Activated CD4-positive, alpha-beta memory T cell treated with anti-CD3 and anti-CD28 coated beads, Interleukin-2, amount 10 ng/mL, durations not matched to agents 7 days and 5 days (primary cell): ENCODE results near the gene XPNPEP2. TPM values are rescaled to one million over a fixed set of nuclear protein-coding genes. Genes with fewer than 3 reads are reported as not detected.

Source experiments
- CTCF ChIA-PET: fragments of 350-600 bp; sonication (Branson Sonifier 250); formaldehyde crosslinking; loops from one replicate; lab custom pipeline; 2021; ENCODE audit warnings: antibody characterized with exemption, inconsistent platforms; lab: Charles Lee
- POLR2A ChIA-PET: fragments of 350-600 bp; sonication (Branson Sonifier 250); formaldehyde crosslinking; loops from one replicate; lab custom pipeline; 2021; ENCODE audit warnings: antibody characterized with exemption; lab: Charles Lee
- DNase-seq: peaks from one replicate; pipeline ENCODE4 v3.0.0-alpha.2; 2020
- H3K27ac Mint-ChIP-seq: one replicate; pipeline ENCODE4 v1.8.0; 2021; ENCODE audit warnings: mild to moderate bottlenecking, mixed read lengths
- H3K27me3 Mint-ChIP-seq: one replicate; pipeline ENCODE4 v1.8.0; 2021; ENCODE audit warnings: mixed read lengths
- H3K36me3 Mint-ChIP-seq: one replicate; pipeline ENCODE4 v1.8.0; 2021; ENCODE audit warnings: low read depth, mixed read lengths
- H3K4me1 Mint-ChIP-seq: one replicate; pipeline ENCODE4 v1.8.0; 2021; ENCODE audit warnings: mixed read lengths
- H3K4me3 Mint-ChIP-seq: one replicate; pipeline ENCODE4 v1.8.0; 2021; ENCODE audit warnings: mild to moderate bottlenecking, mixed read lengths
- H3K9me3 Mint-ChIP-seq: one replicate; pipeline ENCODE4 v1.8.0; 2021; ENCODE audit warnings: mixed read lengths
- total RNA-seq, 2 experiments: library from RNA; stranded (reverse); gene quantifications; one replicate each; pipeline ENCODE4 v1.2.3, GENCODE V29; 2021

The XPNPEP2 gene
- 1 to 10 TPM; 1.7 to 2.1 TPM for total RNA-seq

GRCh38 chrX:129738466-129739308 lies at the start of gene XPNPEP2:
Gene XPNPEP2, plus strand, starts transcription at chrX:129738979. Its CDS starts 235 bp downstream, at chrX:129739214.
- Mint-ChIP-seq H3K4me1 (peaks cover 52% of the 10 kb centered on the region), H3K9me3 (no peaks in the 10 kb centered on the region), H3K36me3 (no peaks in the 10 kb centered on the region), H3K27me3 (no peaks in the 10 kb centered on the region), H3K4me3 (no peak within 1 kb of the TSS), H3K27ac (peak within 1 kb of the TSS; percentile 54)
- ChIA-PET POLR2A (interaction anchor here (0.5 to 4.6 kb wide), 2 partner anchors 43 to 225 kb away, joined by 4 to 47 read pairs; partner anchors contain the start of gene SASH3), CTCF (interaction anchor here (0.7 to 3.3 kb wide), 4 partner anchors 8 to 51 kb away, joined by 3 to 14 read pairs (median 4); no protein-coding TSS in a partner anchor)
- no peak for DNase-seq

DNA sequence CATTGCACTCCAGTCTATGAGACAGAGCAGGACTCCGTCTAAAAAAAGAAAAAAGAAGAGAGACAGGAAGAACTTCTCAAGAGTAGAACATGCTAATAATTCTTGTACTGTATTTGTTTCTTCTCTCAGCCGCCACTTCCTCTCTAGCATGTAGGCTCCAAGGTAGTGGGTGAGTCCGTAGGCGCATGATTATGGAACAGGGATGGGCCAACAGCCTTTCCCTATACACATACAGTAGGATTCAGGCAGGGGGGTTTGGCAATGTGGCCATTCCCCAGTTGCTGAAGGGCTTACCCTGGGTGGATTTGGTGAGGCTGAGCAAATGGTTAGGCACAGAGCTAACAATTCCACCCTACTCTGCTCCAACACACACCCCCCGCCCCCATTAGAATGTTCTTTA lies 49.0 kb upstream of the XPNPEP2 start:
- no peaks in the 10 kb centered on the region for H3K27me3 Mint-ChIP-seq
- CTCF ChIA-PET, result no interaction called here
- POLR2A ChIA-PET, result no interaction called here
- H3K4me1 Mint-ChIP-seq, result no peaks in the 10 kb centered on the region
- H3K27ac Mint-ChIP-seq, result no peak overlapping the region
- no peak for DNase-seq
- no peaks in the 10 kb centered on the region for H3K9me3 Mint-ChIP-seq
- no peaks in the 10 kb centered on the region for H3K36me3 Mint-ChIP-seq
- no peak overlapping the region for H3K4me3 Mint-ChIP-seq

DNA sequence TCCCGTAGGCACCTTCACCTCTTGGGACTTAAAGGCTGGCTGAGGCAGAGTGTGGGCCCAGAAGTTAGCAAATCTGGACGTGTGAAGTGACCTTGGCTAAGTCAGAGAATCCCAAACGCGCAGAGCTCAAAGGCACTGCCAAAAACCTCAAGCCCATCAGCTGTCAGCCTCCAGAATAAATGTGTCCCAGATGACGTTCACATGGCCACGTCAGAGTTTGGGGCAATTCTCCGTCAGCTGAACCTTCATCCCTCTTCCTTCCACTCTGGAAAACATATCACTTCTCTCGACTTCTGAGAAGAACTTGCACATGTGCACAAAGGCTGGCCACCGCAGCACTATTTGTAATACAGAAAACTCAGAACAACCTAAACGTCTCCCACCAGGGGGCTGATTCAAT lies 48.3 kb upstream of the XPNPEP2 start:
- DNase-seq, result no peak
- no peaks in the 10 kb centered on the region for H3K27me3 Mint-ChIP-seq
- no peak overlapping the region for H3K27ac Mint-ChIP-seq
- H3K4me1 Mint-ChIP-seq, result no peaks in the 10 kb centered on the region
- no peaks in the 10 kb centered on the region for H3K36me3 Mint-ChIP-seq
- H3K4me3 Mint-ChIP-seq, result no peak overlapping the region
- CTCF ChIA-PET, result interaction anchor here (1.3 kb wide), 1 partner anchor 36 kb away, joined by 3 read pairs; no protein-coding TSS in a partner anchor
- POLR2A ChIA-PET, result no interaction called here
- H3K9me3 Mint-ChIP-seq, result no peaks in the 10 kb centered on the region

DNA sequence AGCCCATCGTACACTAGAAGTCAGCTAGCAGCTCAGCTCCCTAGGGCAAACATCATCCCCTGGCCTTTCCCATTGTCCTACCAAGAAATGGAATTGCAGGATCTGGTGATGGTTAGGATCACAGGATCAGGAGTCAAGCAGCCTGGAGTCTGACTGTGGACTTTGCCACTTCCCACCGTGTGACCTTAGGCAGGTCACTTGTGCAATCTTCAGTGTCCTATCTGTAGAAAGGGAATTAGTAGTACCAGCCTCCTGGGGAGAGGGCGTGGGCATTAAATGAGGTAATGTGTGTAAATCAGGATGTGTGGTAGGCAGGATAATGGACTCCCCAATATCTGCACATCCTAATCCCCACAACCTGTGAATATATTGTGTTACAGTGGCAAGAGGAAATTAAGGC lies 45.4 kb upstream of the XPNPEP2 start:
- no peak overlapping the region for H3K4me3 Mint-ChIP-seq
- H3K4me1 Mint-ChIP-seq, result no peaks in the 10 kb centered on the region
- POLR2A ChIA-PET, result no interaction called here
- no peaks in the 10 kb centered on the region for H3K27me3 Mint-ChIP-seq
- DNase-seq, result no peak
- H3K9me3 Mint-ChIP-seq, result no peaks in the 10 kb centered on the region
- CTCF ChIA-PET, result no interaction called here
- H3K27ac Mint-ChIP-seq, result no peak overlapping the region
- no peaks in the 10 kb centered on the region for H3K36me3 Mint-ChIP-seq

DNA sequence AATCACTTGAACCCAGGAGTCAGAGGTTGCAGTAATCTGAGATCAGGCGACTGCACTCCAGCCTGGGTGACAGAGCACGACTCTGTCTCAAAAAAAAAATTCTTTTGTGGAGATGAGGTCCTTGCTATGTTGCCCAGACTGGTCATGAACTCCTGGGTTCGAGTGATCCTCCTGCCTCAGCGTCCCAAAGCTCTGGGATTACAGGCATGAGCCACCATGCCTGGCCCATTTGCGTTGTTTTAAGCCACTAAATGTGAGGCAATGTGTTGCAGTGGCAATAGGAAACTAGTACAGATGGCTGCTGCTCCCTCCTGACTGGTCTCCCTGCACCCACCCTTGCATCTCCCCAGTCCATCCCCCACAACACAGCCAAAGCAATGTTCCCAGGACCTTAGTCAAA lies 44.0 kb upstream of the XPNPEP2 start:
- DNase-seq, result no peak
- Mint-ChIP-seq H3K4me3 (no peak overlapping the region), H3K27me3 (no peaks in the 10 kb centered on the region), H3K36me3 (no peaks in the 10 kb centered on the region), H3K27ac (no peak overlapping the region), H3K9me3 (no peaks in the 10 kb centered on the region), H3K4me1 (no peaks in the 10 kb centered on the region)
- ChIA-PET POLR2A (no interaction called here), CTCF (no interaction called here)

- no peaks in the 10 kb centered on the region for H3K4me1 Mint-ChIP-seq
- DNase-seq, result no peak
- ChIA-PET POLR2A (no interaction called here), CTCF (interaction anchor here (0.6 kb wide), 1 partner anchor 58 kb away, joined by 3 read pairs; no protein-coding TSS in a partner anchor)
- H3K27ac Mint-ChIP-seq, result no peak overlapping the region
- no peaks in the 10 kb centered on the region for H3K9me3 Mint-ChIP-seq
- H3K36me3 Mint-ChIP-seq, result no peaks in the 10 kb centered on the region
- no peaks in the 10 kb centered on the region for H3K27me3 Mint-ChIP-seq
- H3K4me3 Mint-ChIP-seq, result no peak overlapping the region
Observed at GRCh38 chrX:129695535-129695934, 43.2 kb upstream of the XPNPEP2 start.

DNA sequence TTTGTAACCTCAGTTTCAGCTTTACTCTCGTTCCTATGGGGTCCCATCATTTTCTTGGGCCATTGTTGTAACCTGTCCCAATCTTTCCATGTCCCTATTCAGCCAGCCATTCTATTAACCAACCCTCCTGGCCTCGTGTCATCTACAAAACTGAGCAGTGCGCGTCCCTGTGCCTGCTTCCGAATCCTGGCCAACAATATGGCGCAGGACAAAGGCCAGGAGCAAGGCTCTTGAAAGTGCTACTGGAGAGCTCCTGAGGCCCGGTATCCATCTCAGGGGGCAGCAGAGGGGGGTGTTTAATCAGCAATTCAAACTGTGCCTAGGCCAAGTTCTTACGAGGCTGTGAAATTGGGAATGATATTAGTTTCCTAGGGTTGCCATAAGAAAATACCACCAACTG lies 42.8 kb upstream of the XPNPEP2 start:
- ChIA-PET CTCF (no interaction called here), POLR2A (no interaction called here)
- no peak overlapping the region for H3K4me3 Mint-ChIP-seq

DNA sequence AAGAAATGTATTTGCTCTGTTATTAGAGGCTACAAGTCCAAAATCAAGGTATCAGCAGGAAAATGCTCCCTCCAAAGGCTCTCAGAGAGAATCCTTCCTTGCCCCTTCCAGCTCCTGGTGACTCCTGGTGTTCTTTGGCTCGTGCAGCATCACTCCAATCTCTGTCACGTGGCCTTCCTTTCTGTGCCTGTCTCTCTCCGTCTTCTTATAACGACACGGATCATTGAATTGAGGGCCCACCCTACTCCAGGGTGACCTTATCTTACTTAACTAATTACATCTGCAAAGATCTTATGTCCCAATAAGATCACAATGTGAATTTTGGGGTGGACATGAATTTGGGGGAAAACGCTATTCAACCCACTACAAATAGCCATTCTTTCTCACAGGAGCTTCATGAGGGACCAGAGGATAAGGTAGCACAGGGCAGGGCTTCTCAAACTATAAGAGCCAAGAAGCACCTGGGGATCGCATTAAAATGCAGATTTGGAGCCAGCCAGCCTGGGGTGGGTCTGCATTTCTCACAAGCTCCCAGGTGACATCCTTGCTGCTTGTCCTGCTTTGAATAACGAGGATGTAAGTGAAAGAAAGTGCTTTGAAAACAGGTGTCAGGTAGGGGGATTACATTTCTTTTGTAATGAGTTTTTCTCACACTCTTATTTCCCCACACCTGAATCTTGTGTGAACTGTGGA lies 42.2 kb upstream of the XPNPEP2 start:
- Mint-ChIP-seq H3K4me1 (no peaks in the 10 kb centered on the region), H3K27me3 (no peaks in the 10 kb centered on the region), H3K4me3 (no peak overlapping the region), H3K36me3 (no peaks in the 10 kb centered on the region), H3K27ac (no peak overlapping the region), H3K9me3 (no peaks in the 10 kb centered on the region)
- no peak for DNase-seq
- CTCF ChIA-PET, result no interaction called here
- POLR2A ChIA-PET, result no interaction called here

More for the DNA sequence above, 42.8 kb upstream of the XPNPEP2 start:
- Mint-ChIP-seq H3K36me3 (no peaks in the 10 kb centered on the region), H3K4me1 (no peaks in the 10 kb centered on the region), H3K27me3 (no peaks in the 10 kb centered on the region), H3K27ac (no peak overlapping the region), H3K9me3 (no peaks in the 10 kb centered on the region)
- DNase-seq, result no peak

- DNase-seq, result no peak
- Mint-ChIP-seq H3K36me3 (no peaks in the 10 kb centered on the region), H3K27ac (no peak overlapping the region), H3K4me3 (no peak overlapping the region), H3K9me3 (no peaks in the 10 kb centered on the region), H3K27me3 (no peaks in the 10 kb centered on the region), H3K4me1 (no peaks in the 10 kb centered on the region)
- CTCF ChIA-PET, result no interaction called here
- POLR2A ChIA-PET, result no interaction called here
Observed at GRCh38 chrX:129697204-129697829, 41.5 kb upstream of the XPNPEP2 start.

DNA sequence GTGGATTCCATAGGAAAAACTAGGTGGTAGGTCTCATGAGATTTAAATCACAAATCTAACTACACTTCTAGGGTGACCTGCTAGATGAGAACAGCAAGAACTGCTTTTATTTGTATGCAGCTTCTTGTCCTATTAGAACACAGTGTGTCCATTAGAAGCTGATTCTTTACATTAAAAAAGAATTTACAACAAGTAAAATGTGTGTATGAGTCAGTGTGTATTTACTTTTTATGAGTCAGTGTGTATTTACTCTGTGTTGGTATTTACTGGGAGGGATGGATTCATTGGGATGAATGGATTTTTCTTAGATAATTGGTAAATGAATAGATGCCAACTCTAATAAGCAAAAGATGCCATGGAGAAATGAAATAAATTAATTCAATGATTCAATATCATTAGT lies 40.6 kb upstream of the XPNPEP2 start:
- Mint-ChIP-seq H3K36me3 (no peaks in the 10 kb centered on the region), H3K4me1 (no peaks in the 10 kb centered on the region), H3K9me3 (no peaks in the 10 kb centered on the region), H3K27ac (no peak overlapping the region), H3K27me3 (no peaks in the 10 kb centered on the region), H3K4me3 (no peak overlapping the region)
- ChIA-PET CTCF (no interaction called here), POLR2A (no interaction called here)
- DNase-seq, result no peak

DNA sequence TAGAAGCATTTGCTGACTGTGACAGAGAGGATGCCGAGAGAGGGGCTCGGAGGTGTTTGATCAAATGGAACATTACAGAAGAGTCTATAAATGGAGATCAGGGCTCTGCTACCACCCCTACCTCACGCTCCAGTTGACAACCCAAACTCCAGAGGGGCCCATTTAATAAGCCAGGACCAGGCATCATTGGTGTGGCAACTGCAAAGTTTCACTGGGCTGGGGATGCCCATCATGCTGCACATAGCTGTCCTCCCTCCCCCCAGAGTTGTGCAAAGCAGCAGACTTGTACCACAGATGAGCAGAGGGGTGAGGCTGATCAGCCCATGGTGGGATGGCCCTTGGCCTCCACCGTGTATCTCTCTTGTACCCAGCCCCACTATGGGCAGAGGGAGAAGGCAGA lies 38.2 kb upstream of the XPNPEP2 start:
- Mint-ChIP-seq H3K36me3 (no peaks in the 10 kb centered on the region), H3K4me3 (no peak overlapping the region), H3K4me1 (no peaks in the 10 kb centered on the region), H3K27ac (no peak overlapping the region), H3K27me3 (no peaks in the 10 kb centered on the region), H3K9me3 (no peaks in the 10 kb centered on the region)
- CTCF ChIA-PET, result no interaction called here
- DNase-seq, result no peak
- POLR2A ChIA-PET, result no interaction called here

DNA sequence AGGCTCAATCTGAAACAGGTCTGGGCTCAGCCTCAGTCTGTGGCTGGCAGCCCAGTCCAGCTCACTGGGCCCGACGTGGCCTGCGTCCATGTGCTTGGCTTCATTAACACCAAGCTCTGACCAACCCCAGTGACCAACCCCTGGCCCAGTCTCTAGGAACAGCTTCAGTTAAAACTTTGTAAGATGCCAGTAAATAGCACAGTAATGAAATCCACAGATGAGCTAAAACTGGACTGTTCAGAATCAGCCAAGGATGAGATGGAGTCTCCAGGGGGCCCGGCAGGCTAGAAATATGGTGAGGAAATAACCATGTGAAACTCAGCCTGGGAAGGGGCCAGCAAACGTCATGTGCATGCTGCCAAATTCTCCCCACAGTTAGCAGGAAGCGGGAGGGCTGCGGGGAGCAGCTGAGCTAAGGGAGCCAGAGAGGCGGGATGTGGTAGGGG lies 37.1 kb upstream of the XPNPEP2 start:
- H3K9me3 Mint-ChIP-seq, result no peaks in the 10 kb centered on the region
- H3K4me3 Mint-ChIP-seq, result no peak overlapping the region
- H3K27me3 Mint-ChIP-seq, result no peaks in the 10 kb centered on the region
- no peaks in the 10 kb centered on the region for H3K4me1 Mint-ChIP-seq
- no peak overlapping the region for H3K27ac Mint-ChIP-seq
- H3K36me3 Mint-ChIP-seq, result no peaks in the 10 kb centered on the region
- CTCF ChIA-PET, result no interaction called here
- POLR2A ChIA-PET, result no interaction called here
- no peak for DNase-seq

DNA sequence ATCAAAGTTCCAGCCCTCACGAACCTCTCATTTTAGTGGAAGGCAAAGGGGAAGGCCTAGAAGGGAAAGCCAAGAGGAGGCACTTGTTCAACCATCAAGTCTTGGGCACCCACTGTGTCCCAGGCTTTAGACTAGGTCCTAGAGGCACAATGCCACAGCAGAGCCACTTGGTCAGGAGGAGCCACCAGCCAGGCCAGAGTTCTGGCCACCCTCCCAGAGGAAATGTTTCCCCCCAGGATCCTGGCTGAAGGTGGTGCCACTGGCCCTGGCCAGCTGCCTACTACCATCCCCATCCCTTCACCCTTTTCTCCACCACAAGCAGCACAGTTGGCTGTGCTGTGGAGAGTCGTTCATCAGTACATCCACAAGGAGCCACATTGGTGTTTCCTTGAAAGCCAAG lies 34.3 kb upstream of the XPNPEP2 start:
- Mint-ChIP-seq H3K9me3 (no peaks in the 10 kb centered on the region), H3K27me3 (peaks cover 2% of the 10 kb centered on the region), H3K4me3 (no peak overlapping the region), H3K36me3 (no peaks in the 10 kb centered on the region), H3K4me1 (no peaks in the 10 kb centered on the region), H3K27ac (no peak overlapping the region)
- ChIA-PET POLR2A (no interaction called here), CTCF (no interaction called here)
- no peak for DNase-seq
